HG03103 (cell line): ENCODE data around the gene CA11.

Source experiments
- ATAC-seq: cut with Tn5 transposase; IDR thresholded peaks from one replicate; pipeline ENCODE4 v1.9.1; 2021; ENCODE audit warnings: low read depth; ENCODE audit not compliant: unreplicated experiment

CA11 gene

DNA sequence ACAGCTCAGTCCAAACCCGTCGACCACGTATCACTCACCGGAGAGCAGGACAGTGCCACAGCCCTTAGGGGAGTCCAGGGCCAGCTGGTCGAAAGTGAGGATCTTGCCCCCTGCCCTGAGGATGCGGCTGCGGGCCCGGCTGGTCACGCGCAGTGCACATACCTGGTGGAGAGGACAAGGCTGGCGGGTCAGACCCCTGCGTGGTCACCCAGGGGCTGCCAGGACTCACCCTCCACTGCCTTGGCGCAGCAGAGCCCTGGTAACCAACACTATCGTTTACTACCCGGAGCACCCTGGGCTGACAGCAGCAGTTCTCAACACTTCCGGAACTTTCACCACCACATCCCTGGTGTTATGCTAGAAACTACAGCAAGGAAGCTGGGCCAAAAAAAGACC is 29.9 kb downstream of the CA11 start:
- ATAC-seq, result no peak

DNA sequence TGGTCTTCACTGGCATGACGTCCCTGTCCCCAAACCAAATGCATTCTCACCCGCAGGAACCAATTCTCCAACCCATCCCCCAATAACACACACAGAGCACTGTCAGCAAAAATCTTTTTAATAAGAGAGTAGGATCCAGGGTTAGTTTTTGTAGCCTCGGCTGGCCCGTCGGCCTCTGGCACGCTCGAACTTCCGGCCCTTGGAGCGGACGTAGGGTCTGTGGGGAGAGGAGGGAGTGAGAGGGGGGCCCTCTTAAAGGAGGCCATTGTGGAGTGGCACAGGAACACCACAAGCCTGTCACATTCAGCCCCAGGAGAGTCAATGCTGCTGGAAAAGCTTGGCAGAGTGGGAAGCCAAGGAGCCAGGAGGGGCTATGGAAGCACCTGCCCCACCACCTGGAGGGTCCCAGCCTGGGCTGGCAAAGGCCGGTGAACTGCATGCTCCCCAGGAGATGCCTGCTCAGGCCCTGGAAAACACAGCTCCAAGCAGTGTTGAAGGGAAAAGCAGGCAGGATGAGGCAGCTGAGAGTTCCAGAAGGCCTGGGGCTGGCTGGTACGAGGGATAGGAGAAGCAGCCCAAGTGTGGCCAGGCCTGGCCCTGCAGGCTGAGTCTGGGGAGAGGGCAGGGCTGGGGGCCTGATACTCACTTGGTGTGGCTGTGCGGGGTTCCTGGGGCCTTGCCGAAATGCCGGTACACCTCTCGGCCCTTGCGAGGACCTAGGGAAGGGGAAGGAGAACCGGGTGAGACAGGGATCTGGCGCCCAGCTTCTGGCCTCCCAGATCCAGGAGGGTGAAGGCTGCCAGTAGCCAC is 30.6 kb downstream of the CA11 start:
- ATAC-seq, result no peak

DNA sequence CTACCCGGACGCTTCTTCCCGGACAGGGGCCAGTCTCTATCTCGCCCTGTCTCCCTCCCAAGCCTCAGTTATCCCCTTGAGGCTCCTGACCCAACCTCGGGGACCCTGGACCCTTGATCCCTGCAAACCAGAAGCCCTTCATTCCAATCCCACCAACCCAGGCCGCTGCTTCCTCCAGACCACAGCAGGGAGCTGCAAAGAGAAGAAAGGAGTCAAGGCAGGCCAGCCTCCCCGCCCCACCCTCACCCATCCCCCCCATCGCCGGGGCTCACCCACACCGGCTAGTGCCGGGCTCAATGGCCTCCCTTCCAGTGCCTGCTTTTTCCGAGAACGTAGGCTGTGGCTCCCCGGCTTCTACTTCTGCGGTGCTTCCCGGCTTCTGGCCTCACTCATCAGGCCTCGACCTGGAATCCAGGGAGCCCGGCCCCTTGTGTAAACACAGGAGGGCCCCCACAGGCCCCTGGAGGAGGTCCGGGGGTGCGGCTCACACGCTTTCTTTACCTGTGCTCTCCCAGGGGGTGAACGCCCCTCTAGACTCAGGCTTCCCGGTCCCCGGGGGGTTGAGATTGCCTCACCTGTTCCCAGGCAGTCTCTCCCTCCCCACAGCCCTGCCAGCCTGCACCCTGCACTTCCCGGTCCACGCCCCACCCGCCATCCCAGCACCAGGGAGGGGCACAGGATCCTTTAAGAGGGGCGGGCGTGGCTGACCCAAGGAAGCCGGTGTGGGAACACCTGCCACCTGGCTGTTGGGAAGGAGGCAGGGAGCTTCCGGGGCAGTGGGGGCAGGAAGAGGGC is 31.4 kb downstream of the CA11 start, which contains the start of gene FAM83E:
FAM83E (minus strand) TSS at position 641 of the 795 bp plus-strand sequence. CDS start 1,704 bp downstream, outside the sequence.
- ATAC-seq, result no peak

DNA sequence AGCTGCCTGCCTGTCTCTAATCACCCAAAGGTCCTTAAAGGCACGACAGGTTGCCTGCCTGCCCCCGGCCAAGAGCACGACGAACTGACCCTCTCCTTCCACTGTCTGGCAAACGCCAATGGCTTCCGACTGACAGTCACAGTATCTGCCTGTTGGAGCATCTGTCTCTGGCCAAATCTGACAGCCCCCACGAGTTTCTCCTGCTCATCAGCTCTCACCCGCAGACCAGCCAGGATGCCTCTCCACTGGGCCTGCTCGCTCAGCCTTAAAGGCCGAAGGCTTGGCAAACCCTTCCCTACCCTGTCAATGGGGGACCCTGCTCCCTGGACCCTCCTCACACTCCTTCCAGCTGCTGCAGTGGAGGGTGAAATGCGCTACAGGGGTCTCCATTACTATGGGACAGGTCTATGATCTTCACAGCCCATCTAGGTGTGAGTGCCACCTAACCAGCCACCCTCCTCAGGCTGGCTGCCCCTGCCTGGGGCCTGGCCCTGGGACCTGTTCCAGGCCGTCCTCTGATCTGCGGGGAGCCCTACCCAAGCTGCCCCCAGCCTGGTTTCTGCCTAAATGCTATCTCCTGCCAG is 32.0 kb downstream of the CA11 start:
- ATAC-seq, result no peak

DNA sequence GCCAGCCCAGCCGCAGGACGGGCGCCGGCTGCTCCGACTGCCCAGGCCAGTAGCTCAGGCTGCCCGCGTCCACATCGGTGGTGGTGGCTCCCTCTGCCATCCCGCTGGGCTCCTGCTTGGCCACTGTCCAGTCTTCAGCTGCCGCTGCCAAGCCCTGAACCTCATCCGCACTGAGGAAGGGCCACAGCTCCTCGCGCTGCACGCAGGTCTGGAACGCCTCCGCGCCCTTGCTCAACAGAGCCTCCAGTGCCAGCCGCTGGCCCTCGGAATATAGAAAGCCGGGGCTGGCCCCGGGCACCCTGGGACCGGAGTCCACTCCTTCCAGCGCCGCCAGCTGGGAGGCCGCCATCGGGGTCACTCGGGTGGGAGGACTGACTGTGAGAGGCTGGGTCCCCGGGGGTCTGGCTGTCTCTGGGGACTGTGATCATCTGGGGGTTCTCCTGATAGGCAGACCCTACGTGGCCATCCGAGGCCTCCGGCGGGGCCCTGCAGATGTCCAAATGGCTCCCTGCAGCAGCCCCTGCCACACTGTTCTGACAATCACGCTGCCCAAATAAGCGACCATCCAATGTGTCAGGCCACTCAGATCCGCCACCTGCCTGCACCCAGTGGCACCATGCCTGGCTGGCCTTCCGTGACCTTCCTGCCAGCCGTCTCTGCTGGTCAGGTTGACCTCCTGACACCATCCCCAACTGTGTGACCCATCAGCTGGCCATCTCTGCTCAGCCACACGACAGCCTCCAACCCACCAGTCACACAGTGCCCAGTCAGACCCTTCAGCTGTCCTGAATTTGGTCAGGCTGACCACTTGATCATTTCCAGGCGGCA is 32.7 kb downstream of the CA11 start:
- ATAC-seq, result no peak

DNA sequence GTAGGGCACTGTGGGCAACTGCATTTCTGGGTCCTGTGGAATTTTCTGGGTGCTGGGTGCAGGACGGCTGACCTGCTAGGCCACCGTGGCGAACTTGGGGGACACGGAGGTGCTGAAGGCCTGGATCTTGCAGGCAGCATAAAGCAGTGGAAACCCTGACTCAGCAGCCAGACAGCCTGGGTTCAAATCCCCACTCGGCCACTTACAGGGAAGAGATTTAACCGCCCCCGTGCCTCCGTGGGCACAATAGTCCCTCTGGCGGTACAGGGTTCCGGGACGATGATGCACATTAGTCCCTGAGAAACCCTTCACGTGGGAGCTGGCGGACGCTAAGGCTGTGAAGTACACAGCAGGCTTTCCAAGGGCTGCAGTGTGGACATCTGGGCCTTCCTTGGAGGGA is 34.1 kb downstream of the CA11 start:
- ATAC-seq, result no peak

DNA sequence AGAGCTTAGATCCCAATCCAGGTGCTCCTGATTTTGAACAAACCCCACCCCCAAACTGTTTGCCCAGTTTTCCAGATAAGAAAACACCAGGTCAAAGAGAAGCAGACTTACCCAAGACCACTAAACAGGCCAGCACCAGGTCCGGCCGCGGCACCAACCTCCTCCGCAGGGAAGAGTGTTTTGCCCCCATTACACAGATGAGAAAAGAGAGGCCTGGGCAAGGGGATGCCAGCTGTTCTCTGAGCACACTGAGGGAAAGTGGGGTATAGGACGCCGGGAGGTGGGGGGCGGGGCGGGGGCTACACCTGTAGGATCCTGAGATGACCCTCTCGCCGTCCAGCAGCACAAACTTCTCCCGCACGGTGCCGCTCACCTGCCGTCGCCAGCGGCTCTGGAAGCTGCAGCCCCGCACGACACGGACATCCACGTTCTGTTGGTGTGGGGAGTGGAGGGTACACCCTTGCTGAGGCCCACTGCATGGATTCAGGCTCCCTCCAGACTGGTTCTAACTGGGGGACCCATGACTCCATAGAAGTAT is 36.3 kb downstream of the CA11 start:
- ATAC-seq, result no peak

DNA sequence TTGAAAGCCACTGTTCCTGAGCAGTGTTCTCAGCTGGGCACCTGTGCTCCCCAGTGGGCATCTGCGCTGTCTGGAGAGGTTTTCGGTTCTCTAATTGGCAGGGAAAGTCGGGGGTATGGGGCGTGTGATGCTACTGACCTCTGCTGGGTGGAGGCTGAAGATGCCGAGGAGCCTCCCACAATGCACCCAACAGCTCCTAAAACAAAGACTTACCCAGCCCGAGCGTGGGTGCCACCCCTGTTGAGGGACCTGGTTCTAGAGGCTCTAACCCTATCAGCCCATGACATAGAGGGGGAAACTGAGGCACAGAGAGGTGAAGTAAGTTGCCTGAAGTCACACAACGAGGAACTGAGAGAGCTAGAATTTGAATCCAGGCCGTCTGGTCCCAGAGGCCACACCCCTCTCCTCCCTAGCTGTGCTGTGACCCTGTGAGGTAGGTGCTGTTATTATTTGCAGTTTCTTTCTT is 37.2 kb downstream of the CA11 start:
- ATAC-seq, result no peak

DNA sequence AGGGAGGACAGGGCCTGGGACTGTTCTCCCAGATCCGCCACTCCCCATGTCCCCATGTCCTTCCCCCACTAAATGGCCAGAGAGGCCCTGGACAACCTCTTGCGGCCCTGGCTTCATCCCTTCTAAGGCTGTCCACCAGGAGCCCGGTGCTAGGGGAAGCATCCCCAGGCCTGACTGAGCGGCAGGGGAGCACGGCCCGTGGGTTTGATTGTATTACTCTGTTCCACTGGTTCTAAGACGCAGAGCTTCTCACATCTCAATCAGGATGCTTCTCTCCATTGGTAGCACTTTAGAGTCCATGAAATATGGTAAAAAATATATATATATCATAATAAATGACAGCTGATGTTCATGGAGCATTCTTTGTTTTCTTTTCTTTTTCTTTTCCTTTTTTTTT is 38.6 kb downstream of the CA11 start:
- no peak for ATAC-seq

DNA sequence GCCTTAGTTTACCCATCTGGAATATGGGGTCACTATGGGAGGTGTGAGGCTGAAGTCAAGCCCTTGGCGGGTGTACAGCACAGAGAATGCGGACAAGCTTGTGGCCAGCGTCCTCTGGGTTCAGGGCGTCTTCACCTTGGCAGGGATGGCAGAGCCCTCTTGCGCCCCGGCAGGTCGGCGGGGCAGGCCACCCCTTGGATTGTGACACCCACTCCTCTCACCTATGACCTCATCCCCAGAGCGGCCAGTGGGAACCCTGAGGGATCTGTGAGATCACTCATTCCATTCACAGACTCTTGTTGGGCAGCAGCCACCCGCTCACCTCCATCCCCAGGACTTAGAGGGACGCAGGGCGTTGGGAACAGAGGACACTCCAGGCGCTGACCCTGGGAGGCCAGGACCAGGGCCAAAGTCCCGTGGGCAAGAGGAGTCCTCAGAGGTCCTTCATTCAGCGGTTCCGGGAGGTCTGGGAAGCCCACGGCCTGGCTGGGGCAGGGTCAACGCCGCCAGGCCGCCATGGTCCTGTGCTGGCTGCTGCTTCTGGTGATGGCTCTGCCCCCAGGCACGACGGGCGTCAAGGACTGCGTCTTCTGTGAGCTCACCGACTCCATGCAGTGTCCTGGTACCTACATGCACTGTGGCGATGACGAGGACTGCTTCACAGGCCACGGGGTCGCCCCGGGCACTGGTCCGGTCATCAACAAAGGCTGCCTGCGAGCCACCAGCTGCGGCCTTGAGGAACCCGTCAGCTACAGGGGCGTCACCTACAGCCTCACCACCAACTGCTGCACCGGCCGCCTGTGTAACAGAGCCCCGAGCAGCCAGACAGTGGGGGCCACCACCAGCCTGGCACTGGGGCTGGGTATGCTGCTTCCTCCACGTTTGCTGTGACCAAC is 39.3 kb downstream of the CA11 start, which contains the start of gene SPACA4:
SPACA4 (plus strand) TSS at position 280 of the 896 bp plus-strand sequence; CDS start at position 517, 237 bp downstream.
- ATAC-seq, result no peak

DNA sequence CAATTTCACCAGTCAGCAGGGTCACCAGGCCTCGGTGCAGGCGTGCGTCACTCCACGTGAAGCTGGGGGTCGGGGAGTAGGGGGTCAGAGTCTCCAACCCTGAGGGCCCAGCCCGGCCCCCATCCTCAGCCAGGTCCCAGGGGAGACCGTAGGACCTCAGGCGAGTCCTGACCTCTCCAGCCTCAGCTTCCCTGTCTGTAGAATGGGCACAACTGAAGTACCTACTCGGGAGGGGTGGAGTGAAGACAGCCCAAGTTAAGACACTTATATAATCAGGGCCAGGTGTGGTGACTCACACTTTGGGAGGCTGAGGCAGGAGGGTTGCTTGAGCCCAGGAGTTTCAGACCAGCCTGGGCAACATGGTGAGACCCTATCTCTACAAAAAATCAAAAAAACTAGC is 42.1 kb downstream of the CA11 start:
- no peak for ATAC-seq

DNA sequence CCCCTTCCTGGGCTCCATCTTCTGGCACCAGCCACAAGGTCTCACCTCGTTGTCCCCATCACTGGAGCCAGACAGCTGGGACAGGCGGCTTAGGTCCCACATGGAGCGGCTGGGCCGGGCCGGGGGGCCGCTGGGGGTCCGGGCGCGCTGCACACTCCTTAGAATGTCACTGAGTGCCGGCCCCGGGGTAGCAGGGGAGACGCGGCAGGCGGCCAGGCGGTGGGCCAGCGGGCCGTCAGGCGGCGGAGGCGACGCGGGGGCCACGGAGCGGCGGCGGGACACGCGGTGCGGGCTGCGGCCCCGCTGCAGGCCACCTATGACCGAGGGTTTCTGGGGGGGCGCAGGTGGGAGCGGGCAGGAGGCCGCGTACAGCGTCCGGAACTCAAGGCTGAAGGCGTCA is 42.5 kb downstream of the CA11 start:
- no peak for ATAC-seq

DNA sequence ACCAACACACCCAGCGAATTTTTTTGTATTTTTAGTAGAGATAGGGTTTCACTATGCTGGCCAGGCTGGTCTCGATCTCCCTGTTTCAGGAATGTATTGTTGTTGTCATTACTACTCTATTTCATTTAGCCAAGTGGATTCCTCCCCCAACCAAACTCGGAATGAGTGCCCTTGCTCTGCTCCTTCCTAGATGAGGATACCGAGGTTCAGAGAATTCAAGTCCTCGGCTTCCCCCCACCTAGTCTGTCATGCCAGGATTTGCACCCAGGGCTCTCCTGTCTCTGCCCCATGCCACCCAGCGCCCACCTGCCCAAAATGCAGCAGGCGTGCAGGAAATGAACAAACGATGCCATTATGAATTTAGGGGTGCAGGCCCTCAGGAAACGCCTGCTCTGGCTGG is 43.0 kb downstream of the CA11 start:
- ATAC-seq, result no peak

DNA sequence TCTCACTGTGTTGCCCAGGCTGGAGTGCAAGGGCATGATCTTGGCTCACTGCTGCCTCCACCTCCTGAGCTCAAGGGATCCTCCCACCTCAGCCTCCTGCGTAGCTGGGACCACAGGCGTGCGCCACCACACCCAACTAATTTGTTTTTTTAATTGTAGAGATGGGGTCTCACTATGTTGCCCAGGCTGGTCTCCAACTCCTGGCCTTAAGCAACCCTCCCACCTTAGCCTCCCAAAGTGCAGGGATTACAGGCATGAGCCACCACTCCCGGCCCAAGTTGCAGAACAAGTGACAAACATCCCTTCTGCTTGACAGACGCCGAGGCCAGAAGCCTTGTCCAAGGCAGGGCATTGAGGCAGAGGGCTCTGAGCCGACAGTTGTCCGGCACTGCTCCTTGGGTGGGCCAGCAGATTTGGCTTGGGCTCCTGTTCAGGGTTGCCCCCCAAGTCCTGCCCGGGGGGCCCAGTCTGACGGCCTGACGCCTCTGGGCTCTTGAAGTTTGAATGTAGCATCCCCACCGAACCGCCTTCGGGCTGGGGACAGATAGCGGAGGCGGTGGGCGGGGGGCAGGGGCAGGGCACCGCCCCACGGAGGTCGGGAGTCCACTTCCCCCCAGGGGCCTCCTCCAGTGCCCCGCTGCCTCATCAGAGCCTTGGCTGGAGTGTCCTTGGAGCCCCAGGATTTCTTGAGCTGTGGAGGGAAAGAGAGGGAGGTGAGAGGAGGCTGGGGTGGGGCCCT is 45.1 kb downstream of the CA11 start:
- no peak for ATAC-seq

DNA sequence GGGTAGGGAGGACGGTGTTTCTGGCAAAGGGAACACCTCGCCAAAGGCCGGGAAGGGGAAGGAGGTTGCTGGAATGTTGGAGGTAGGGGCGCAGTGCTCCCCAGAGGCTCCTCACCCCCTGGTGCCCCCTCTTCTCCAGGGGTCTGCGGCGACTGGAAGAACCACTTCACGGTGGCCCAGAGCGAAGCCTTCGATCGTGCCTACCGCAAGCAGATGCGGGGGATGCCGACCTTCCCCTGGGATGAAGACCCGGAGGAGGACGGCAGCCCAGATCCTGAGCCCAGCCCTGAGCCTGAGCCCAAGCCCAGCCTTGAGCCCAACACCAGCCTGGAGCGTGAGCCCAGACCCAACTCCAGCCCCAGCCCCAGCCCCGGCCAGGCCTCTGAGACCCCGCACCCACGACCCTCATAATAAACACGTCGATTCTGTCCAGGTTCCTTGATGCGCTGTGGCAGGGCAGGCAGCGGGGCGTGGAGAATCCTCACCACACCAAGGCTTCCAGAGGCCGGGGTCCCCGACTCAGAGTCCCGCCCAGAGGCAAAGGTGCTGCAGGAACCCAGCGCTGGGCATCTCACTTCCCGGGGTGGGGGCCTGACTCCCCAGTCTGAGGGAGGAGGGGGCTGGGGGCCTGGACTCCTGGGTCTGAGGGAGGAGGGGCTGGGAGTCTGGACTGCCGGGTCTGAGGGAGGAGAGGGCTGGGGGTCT is 46.8 kb downstream of the CA11 start:
- ATAC-seq, result no peak

DNA sequence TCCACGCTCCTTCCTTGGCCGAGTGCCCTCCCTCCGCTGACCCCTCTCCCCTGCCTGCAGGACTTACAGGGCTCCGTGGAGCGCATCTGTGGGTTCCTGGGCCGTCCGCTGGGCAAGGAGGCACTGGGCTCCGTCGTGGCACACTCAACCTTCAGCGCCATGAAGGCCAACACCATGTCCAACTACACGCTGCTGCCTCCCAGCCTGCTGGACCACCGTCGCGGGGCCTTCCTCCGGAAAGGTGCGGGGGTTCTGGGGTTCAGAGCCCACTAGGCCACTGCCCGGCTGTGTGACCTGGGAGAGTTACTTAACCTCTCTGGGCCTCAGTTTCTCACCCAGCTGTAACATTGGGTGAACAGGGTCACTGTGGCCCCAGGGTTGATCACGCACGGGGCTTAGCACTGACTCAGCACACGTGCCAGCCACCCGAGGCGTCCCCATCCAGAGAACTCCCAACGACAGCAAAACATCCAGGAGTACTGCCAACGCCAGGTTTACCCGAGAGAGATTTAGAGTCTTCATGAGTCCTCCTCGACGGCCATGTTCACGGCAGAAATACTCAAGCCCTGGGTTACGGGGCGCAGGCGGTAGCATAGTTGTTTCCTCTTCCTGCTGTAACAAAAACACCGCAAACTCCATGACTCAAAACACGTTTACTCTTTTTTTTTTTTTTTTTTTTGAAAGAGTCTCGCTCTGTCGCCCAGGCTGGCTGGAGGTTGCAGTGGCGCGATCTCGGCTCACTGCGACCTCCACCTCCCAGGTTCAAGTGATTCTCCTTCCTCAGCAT is 49.1 kb downstream of the CA11 start:
- no peak for ATAC-seq

DNA sequence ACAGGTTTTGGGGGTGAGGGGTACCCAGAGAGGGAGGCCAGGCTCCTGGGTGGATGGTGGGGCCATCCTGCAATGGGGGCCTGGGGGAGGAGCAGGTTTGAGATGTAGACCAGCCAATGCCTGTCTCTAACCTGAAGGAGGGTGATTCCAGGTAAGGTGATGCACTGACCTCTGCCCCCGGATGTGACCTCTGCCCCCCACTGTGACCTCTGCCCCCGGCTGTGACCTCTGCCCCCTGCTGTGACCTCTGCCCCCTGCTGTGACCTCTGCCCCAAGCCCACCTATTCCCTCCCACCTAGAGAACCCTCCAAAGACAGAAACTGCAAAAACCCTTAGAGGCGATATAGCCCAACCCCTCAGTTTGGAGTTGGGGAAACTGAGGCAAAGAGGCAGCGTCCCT is 49.8 kb downstream of the CA11 start:
- no peak for ATAC-seq
